SW480 (cell line): ENCODE measurements around the gene SLIT3.
"Not testable (repeated sequence)": the region's sequence is repeated elsewhere in the genome, so short reads cannot be mapped to it uniquely, and the experiment has no call there.

Experiments
- DNase-seq: peaks from one replicate; pipeline ENCODE4 v3.0.0-alpha.2; 2016; ENCODE audit warnings: low spot score

The SLIT3 gene

GRCh38 chr5:168768172-168768571 lies 532.8 kb downstream of the SLIT3 start:
- no peak for DNase-seq

- DNase-seq, result no peak
Measured at GRCh38 chr5:168766426-168766700, 534.6 kb downstream of the SLIT3 start.

DNA sequence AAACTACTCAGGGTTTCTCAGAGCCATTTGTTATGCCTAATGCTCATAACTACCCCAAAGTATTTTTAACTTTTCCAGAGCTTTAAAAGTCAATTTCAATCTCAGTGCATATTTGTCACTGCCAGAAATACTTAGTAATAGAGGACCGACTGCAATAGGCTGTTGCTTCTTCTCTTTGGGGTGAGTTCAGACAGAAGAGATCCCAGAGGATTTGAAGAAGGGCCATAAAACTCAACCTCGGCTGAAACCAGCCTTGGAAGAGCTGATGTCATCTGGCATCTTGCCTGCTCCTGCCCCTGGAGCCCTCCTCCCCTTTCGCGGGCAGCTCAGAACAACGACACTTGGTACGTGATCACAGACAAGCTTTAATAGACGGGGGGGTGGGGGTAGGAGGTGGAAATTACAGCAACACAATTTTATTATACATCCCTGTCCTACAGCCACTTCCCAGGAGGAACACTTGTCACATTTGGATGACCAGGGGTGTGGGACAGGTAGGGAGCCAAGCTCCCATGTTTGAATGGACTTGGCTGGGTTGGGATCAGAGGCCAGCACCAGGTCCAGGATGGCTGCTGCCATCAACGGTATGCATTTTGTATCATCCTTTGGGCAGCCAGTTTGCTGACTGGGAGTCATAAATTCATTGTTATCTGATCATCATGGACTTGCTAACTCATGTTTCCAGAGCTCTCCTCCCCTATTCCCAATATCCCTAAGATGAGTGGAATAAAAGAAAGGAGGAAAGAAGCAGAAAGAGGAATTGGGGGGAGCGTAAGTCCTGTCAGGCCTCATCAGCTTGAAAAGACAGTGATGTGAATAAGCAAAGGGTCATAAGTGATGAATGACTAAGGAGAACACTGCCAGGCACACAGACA lies 535.2 kb downstream of the SLIT3 start:
- no peak for DNase-seq

- no peak for DNase-seq
Measured at GRCh38 chr5:168765086-168765550, 535.8 kb downstream of the SLIT3 start.

DNA sequence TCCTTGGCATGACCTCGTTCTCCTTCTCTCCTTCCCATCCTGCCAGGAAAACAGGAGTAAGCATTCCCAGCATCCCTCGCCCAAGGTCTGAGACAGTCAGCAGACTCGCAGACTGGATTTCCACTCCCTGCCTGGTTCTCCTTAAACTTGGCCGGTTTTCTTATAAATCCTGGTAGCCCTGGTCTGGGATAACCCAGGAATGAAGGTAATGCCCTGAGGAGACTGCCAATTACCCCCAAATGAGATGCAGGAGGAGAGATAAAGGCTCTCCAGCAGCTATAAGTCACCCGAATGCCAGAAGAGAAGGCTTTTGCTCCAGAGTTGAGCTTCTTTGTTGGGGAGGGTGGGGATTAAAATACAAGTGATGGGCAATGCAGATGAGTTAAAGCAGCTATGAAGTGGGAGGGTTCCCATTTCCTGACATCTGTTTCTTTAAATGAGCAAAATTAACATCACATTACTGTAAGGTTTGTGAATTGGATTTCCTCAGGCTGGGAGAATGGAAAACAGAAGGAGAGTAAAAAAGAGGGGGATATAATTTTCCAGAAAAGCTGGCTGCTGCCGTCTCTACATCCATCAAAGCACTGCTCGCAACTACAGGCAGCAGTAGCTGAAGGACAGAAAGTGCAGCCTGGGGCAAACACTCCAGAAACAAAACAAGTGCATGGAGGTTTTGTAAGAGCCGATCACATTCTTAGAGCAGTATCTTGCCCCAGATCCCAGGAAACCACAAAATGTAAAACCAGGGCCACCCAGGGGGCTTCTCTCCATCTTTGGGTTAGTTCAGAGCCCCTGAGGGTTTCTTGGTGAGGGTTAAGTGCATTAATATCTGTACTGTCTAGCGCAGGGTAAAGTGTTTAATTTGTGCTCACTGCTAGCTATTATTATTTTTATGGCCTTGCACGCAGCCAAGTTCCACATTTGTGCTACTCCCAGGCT lies 544.2 kb downstream of the SLIT3 start:
- DNase-seq, result no peak

GRCh38 chr5:168755548-168756093 lies 545.3 kb downstream of the SLIT3 start:
- DNase-seq, result no peak

DNA sequence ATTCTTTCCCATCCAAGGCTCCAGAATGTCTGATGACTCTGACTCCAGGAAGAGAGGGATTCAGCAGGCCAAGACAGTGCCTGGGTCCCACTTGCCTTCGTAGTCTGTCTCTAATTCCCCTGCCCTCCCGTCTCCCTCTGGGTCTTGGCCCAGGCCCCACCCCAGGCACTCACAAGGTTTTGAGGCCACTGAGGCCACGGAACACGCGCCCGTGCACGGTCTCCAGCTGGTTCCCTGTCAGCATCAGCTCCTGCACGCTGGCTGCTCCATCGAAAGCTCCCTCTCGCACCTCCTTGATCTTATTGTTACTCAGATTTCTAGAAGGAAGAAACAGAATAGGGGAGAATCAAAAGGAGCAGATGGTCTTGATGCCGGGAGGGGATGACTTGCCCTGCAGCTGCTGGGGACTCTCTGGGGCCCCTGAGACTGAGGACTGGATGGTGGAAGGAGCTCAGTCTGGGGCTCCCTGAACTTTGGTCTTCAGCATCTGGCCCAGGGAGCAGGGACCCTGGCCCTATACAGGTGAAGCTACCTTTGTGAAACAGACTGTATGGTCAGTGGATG lies 547.2 kb downstream of the SLIT3 start:
- no peak for DNase-seq

- DNase-seq, result no peak
Measured at GRCh38 chr5:168752416-168753190, 548.3 kb downstream of the SLIT3 start.

DNA sequence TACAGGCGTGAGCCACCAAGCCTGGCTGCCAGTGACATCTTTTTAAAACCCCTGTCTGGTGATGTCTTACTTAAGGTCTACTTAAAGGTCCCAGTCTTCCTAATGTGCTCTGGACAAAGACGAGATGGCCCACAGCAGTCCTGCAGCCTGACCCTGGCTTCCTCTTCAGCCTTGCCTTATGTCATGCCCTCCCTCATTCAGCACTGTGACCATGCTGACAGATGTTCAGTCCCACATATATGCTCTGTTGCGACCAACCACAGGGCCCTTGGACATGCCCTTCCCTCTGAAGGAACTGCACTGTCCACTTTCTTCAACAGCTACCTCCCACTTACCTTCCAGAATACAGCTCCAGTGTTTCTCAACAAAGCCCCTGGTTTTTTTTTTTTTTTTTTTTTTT lies 548.9 kb downstream of the SLIT3 start:
- no peak for DNase-seq

GRCh38 chr5:168750926-168751325 lies 550.0 kb downstream of the SLIT3 start:
- no peak for DNase-seq

- DNase-seq, result no peak
Measured at GRCh38 chr5:168749391-168750100, 551.4 kb downstream of the SLIT3 start.

GRCh38 chr5:168747987-168748777 lies 552.8 kb downstream of the SLIT3 start:
- DNase-seq, result peak; percentile 16

DNA sequence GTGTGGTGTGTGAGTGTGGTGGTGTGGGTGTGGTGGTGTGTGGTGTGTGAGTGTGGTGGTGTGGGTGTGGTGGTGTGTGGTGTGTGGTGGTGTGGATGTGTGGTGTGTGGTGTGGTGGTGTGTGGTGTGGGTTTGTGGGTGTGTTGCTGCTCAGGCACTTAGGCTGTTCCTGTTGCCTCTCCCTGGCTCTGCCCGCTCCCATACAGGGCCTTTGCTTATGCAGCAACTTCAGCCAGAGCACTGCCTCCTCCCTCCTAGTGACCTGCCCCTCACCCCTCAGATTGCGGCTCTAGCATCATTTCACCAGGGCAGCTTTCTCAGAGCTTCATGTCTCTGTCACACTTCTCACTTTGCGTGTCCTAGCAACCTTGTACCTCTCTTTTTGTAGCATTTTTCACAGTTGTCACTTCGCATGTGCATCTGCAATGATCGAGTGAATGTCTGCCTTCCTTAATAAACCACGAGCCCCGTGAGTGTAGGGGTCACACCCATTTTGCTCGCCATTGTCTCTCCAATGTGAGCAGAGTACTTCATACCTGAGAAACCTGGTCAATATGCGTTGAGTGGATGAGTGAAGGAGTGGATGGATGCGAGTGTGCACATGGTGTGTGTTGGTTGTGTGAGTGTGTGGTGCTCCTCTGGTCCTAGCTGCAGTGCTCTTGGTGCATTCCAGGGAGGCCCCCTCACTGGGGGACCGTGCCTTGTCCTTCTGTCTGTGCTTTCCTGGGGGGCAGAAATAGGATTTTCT lies 553.9 kb downstream of the SLIT3 start:
- peak; percentile 22 for DNase-seq

GRCh38 chr5:168746126-168746892 lies 554.6 kb downstream of the SLIT3 start:
- not testable (repeated sequence) for DNase-seq

GRCh38 chr5:168743617-168744016 lies 557.3 kb downstream of the SLIT3 start:
- DNase-seq, result no peak

DNA sequence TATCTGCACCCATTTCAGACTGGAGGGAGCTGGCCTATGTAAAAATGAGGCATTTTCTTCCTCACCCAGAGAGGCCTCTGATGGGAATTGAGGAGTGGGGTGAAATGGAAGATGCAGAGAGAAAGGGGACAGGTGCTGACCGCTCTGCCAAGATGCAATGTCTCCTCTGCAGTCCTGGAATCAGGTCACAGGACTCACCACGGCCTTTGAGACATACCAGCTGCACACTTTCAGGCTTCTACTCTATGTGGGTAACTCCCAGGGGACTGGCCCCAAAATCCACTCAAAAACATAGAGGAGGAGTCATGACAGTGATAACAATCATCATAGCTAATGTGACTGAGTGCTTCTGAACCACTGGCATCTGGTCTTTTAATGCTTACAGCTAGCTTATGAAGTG lies 558.6 kb downstream of the SLIT3 start:
- DNase-seq, result not testable (repeated sequence)

- no peak for DNase-seq
Measured at GRCh38 chr5:168740811-168741213, 560.1 kb downstream of the SLIT3 start.

GRCh38 chr5:168740092-168740800 lies 560.7 kb downstream of the SLIT3 start:
- no peak for DNase-seq
